Esophagus squamous epithelium (tissue), 4 donors: Measurements from ENCODE around the gene PIGU.

ENCODE experiments used
- POLR2A ChIP-seq, 4 donors: fragments of 450-650 bp; IDR thresholded peaks; one replicate each; pipeline ENCODE4 v1.6.1; 2017; ENCODE audit warnings: antibody characterized with exemption in 4 of 4, mild to moderate bottlenecking in 4 of 4, moderate library complexity in 3 of 4
- TF ChIP-seq, protein P1 (sequence below), 6 experiments: fragments of 450-650 bp in 4 of 6; fragments of 200-600 bp in 2 of 6; sonication (generic) in 2 of 6; IDR thresholded peaks; one replicate each; pipeline ENCODE4 v1.5.1; 2016 to 2019; ENCODE audit warnings: antibody characterized with exemption in 6 of 6, mild to moderate bottlenecking in 4 of 6, moderate library complexity in 4 of 6

DNA sequence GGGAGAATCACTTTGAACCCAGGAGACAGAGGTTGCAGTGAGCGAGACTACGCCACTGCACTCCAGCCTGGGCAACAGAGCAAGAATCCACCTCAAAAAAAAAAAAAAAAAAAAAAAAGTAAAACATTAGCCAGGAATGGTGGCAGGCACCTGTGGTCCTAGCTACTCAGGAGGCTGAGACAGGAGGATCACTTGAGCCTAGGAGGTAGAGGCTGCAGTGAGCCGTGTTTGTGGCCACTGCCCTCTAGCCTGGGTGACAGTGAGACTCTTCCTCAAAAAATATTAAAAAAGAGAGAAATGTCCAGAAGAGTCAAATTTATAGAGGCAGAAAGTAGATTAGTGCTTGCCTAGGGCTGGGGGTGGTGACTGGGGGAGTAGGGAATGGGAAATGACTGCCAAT lies 6.8 kb upstream of the PIGU start:
- TF ChIP-seq, protein P1, sequence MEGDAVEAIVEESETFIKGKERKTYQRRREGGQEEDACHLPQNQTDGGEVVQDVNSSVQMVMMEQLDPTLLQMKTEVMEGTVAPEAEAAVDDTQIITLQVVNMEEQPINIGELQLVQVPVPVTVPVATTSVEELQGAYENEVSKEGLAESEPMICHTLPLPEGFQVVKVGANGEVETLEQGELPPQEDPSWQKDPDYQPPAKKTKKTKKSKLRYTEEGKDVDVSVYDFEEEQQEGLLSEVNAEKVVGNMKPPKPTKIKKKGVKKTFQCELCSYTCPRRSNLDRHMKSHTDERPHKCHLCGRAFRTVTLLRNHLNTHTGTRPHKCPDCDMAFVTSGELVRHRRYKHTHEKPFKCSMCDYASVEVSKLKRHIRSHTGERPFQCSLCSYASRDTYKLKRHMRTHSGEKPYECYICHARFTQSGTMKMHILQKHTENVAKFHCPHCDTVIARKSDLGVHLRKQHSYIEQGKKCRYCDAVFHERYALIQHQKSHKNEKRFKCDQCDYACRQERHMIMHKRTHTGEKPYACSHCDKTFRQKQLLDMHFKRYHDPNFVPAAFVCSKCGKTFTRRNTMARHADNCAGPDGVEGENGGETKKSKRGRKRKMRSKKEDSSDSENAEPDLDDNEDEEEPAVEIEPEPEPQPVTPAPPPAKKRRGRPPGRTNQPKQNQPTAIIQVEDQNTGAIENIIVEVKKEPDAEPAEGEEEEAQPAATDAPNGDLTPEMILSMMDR (IDR thresholded peaks at IDR 0.05) = no peak
- no peak for TF ChIP-seq POLR2A (IDR thresholded peaks at IDR 0.05)
